GM18511 (cell line): ENCODE results near the gene FBRSL1.
"Not testable (repeated sequence)": the region's sequence is repeated elsewhere in the genome, so short reads cannot be mapped to it uniquely, and the experiment has no call there.

Experiments
- ATAC-seq: cut with Tn5 transposase; IDR thresholded peaks from one replicate; pipeline ENCODE4 v1.9.1; 2021; ENCODE audit warnings: mild to moderate bottlenecking, moderate library complexity; ENCODE audit not compliant: unreplicated experiment

FBRSL1 gene

DNA sequence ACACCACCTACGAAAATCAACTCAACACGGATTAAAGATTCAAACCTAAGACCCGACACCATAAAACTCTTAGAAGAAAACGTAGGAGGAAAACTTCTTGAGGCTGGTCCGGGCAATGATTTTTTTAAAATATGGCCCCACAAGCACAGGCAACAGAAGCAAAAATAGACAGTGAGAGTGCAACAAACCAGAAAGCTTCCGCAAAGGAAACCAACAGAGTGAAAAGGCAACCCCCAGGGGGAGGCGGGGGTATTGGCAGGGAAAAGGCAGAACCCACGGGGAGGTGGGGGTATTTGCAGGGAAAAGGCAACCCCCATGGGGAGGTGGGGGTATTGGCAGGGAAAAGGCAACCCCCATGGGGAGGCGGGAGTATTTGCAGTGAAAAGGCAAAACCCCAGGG, 20.5 kb upstream of the FBRSL1 start:
- peak; percentile 58 for ATAC-seq

GRCh38 chr12:132470397-132470796, 19.6 kb upstream of the FBRSL1 start:
- no peak for ATAC-seq

- peak; percentile 59 for ATAC-seq
These were observed 18.7 kb upstream of the FBRSL1 start for GRCh38 chr12:132471011-132471857.

DNA sequence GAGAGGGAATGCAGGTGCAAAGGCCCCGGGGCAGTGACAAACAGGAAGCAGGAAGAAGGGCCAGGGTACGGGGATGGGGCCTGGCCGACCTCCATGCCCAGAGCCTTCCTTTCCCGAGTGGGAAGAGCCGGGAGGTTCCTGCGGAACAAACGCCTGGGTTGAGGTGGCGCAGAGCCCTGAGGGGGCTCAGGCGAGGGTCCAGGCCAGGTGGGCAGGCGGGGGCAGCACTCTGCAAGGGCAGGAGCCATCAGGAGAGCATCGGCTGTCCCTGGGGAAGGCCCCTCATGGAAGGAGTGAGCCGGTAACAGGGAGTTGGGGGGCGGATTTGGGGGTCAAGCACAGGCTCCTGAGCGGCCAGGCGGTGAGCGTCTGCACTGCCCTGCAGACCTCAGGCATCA, 18.1 kb upstream of the FBRSL1 start:
- no peak for ATAC-seq

GRCh38 chr12:132472386-132472785, 17.6 kb upstream of the FBRSL1 start:
- ATAC-seq, result no peak

- ATAC-seq, result no peak
These were observed 15.7 kb upstream of the FBRSL1 start for GRCh38 chr12:132474237-132474741.

- not testable (repeated sequence) for ATAC-seq
These were observed 15.1 kb upstream of the FBRSL1 start for GRCh38 chr12:132474799-132475303.

DNA sequence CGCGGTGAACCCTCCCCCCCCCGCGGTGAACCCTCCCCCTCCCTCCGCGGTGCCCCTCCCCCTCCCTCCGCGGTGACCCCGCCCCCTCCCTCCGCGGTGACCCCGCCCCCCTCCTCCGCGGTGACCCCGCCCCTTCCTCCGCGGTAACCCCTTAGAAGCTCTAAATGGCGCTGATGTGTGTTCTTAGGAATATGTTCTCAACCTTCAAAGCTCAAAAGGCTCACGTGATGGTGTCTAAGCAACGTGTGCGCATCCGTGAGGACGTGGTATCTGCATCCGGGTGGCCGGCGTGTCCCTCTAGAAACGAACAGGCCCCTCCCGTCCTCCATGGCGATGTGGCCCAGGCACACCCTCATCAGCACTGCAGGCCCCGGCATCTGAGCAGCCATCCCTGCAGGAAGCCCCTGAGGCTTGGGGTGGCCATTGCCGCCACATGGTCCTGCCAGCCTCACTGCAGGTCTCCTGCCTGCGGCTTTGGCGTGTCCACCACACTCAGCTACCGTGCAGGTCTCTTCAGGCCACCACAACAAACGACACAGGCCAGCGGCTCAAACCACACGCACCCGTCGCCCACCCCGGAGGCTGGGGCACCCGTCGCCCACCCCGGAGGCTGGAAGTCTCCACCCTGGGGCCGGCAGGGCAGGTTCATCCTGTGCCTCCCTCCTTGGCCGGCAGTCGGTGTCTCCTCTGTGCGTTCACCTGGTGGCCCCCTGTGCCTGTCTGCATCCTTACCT, 14.5 kb upstream of the FBRSL1 start:
- ATAC-seq, result no peak

DNA sequence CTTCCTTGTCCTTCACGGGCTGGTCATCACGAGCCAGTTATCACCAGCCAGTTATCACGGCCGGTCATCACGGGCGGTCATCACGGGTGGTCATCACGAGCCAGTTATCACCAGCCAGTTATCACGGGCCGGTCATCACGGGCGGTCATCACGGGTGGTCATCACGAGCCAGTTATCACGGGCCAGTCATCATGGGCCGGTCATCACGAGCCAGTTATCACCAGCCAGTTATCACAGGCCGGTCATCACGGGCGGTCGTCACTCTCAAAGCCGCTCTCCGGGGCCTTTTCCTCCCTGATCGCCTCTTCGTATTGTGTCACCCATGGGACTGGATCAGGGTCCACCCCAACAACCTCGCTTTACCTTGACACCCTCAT, 13.9 kb upstream of the FBRSL1 start:
- no peak for ATAC-seq

DNA sequence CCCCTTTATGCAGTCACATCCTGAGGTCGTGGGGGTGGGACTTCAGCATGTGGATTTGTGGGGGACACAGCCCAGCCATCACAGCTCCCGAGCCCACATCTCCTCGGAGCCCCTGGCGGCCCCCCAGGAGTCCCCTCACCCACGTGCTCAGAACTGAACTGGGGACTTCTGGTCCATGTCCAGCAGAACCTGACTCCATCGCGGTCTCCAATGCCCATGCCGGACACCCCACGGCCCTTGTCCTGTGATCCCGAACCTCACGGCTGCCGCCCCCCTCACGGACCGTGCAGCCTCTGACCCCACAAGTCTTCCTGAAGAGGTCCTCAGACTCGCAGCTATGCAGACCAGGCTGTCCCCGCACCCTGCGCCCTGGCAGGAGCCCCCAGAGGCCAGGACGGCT, 13.5 kb upstream of the FBRSL1 start:
- ATAC-seq, result no peak

DNA sequence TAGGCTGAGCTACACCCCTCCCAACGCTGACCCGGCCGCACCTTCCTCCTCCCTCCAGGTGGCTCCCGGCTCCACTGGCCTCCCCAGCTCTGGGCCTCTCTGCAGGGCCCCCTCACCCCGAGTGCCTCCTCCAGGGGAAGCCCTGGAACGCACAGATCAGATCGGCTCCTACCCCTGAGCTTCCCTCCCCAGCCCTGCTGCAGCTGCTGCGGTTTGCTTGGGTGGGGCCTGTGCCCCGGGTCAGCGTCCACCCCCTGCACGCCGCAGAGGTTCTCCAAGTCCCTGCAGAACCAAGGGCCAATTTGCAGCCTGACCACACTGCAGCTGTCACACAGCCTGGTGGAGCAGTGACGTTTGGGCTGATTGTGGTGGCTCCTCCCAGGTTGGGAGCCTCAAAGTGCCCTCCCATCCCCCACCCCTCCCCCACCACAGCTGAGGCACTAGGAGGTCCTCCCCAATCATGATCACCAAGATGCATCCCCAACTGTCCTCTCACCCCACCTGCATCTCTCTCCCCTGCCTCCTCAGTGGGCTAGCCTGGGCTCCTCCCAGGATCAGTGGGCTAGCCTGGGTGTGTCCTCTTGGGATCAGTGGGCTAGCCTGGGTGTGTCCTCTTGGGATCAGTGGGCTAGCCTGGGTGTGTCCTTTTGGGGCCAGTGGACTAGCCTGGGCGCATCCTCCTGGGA, 12.8 kb upstream of the FBRSL1 start:
- ATAC-seq, result no peak

GRCh38 chr12:132477703-132478432, 12.1 kb upstream of the FBRSL1 start:
- no peak for ATAC-seq

DNA sequence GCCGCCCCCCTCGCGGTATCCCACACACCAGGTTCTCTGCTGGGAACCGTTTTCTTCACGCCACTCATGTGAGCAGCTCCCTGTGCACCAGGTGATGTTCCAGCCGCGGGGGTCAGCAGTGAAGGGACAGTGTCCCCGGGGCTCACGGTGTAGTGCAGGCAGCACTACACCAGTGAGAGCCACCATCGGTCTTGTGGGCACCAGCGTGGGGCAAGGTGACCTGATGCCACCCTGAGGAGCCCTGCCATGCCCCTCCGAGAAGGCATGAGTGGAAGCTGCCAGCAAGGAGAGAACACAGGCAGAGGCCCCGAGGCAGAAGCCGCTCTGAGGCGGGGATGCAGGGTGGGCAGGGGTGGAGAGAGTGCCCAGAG, 11.5 kb upstream of the FBRSL1 start:
- no peak for ATAC-seq

GRCh38 chr12:132478845-132479244, 11.1 kb upstream of the FBRSL1 start:
- ATAC-seq, result no peak

GRCh38 chr12:132479291-132479690, 10.7 kb upstream of the FBRSL1 start:
- no peak for ATAC-seq

GRCh38 chr12:132479938-132480622, 9.9 kb upstream of the FBRSL1 start:
- ATAC-seq, result no peak

GRCh38 chr12:132480623-132481132, 9.3 kb upstream of the FBRSL1 start:
- ATAC-seq, result no peak

DNA sequence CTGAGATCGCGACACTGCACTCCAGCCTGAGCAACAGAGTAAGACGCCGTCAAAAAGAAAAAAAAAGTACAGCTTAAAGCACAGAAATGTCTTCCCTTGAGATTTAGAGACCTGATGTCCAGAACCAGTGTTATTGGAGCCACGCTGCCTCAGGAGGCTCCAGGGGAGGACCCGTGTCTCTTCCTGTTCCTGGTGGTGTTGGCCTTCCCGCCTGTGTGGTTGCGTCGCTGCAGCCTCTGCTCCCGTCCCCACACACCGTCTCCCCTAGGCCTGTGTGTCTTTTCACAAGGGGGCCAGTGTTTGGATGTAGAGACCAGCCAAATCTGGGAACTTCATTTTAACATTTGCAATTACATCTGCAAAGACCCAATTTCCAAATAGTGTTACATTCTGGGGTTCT, 8.6 kb upstream of the FBRSL1 start:
- no peak for ATAC-seq

DNA sequence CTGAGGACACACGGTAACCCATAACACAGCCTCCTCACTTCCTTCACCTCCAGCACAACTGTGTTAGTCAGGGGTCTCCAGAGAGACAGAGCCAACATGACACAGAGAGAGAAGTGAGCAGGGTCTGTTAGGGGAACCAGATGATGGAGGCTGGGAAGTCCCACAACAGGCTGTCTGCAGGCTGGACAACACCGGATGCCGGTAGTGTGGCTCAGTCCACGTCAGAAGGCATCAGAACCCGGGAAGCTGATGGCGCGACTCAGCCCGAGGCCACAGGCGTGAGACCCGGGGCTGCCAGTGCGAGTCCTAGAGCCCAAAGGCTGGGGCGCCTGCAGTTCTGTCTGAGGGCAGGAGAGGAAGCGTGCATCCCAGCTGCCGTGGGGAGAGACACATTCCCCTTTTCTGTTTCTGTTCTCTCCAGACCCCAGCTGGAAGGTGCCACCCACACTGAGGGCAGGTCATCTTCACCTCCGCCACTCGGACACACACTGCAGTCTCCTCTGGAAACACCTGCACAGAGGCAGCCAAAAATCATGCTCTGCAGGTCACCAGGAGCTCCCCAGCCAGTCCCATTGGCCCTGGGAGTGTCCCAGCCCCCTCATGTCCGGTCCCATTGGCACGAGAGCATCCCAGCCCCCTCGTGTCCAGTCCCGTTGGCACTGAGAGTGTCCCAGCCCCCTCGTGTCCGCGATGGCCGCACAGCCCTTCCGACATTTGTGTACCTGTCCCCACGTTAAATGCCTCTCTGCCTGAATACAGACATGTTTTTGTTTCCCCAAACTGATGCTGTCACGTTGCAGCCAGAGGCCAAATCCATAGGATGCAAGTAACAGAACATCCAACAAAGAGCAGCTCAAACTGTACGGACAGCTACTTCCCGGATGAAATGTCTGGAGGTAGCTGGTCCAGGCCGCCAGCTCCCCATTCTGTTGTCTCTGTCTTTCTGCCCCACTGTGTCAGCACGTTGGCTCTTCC, 7.9 kb upstream of the FBRSL1 start:
- no peak for ATAC-seq
